ENCODE results near the gene NCOA5. TPM values are rescaled to one million over a fixed set of nuclear protein-coding genes. Genes with fewer than 3 reads are reported as not detected.

Gene NCOA5
- total RNA-seq, 1 experiment from 2014 or later = 16.5 TPM

DNA sequence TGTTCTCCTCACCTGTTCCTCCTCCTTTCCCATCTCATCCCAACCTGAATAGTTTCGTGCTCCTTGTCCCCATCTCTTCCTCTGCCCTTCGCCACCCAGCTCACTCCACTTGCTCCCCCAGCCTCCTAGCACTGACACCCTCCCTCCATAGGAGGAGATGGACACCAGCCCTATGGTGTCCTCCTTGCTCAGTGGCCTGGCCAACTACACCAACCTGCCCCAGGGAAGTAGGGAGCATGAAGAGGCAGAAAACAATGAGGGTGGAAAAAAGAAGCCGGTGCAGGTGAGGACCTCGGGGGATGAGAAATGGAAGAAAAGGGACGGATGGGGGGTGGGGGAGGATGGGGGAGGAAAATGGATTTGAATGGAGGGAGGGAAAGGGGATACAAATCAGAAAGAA, 54.5 kb downstream of the NCOA5 start:
- Mint-ChIP-seq H3K9me3 (no peaks in the 10 kb centered on the region), H3K27me3 (ENCODE audit: low read depth) (peaks cover 67% of the 10 kb centered on the region), H3K4me1 (peaks cover 9% of the 10 kb centered on the region), H3K36me3 (no peaks in the 10 kb centered on the region), H3K27ac (no peak overlapping the region), H3K4me3 (no peak overlapping the region)
- POLR2A ChIA-PET = no interaction called here
- DNase-seq (ENCODE audit: low spot score) (no peak), ATAC-seq (no peak)
- TF ChIP-seq KAT7 (CRISPR knock-in tag; IDR thresholded peaks at IDR 0.05; ENCODE audit: borderline replicate concordance) (no peak), NR1H2 (CRISPR knock-in tag; IDR thresholded peaks at IDR 0.05) (no peak), HMGA2 (CRISPR knock-in tag; IDR thresholded peaks at IDR 0.05) (no peak), ZNF423 (CRISPR knock-in tag; IDR thresholded peaks at IDR 0.05) (no peak), FOXJ3 (CRISPR knock-in tag; IDR thresholded peaks at IDR 0.05; ENCODE audit: borderline replicate concordance) (no peak), ZNF317 (CRISPR knock-in tag; IDR thresholded peaks at IDR 0.05; ENCODE audit: borderline replicate concordance, low read depth) (no peak), ZNF671 (CRISPR knock-in tag; IDR thresholded peaks at IDR 0.05) (no peak), RORB (CRISPR knock-in tag; IDR thresholded peaks at IDR 0.05) (no peak), ZNF232 (CRISPR knock-in tag; IDR thresholded peaks at IDR 0.05) (no peak), ZBTB21 (CRISPR knock-in tag; IDR thresholded peaks at IDR 0.05; ENCODE audit: borderline replicate concordance) (no peak)
- TF ChIP-seq, protein P1, sequence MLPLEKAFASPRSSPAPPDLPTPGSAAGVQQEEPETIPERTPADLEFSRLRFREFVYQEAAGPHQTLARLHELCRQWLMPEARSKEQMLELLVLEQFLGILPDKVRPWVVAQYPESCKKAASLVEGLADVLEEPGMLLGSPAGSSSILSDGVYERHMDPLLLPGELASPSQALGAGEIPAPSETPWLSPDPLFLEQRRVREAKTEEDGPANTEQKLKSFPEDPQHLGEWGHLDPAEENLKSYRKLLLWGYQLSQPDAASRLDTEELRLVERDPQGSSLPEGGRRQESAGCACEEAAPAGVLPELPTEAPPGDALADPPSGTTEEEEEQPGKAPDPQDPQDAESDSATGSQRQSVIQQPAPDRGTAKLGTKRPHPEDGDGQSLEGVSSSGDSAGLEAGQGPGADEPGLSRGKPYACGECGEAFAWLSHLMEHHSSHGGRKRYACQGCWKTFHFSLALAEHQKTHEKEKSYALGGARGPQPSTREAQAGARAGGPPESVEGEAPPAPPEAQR (CRISPR knock-in tag; IDR thresholded peaks at IDR 0.05) = no peak
- TF ChIP-seq, protein P2, sequence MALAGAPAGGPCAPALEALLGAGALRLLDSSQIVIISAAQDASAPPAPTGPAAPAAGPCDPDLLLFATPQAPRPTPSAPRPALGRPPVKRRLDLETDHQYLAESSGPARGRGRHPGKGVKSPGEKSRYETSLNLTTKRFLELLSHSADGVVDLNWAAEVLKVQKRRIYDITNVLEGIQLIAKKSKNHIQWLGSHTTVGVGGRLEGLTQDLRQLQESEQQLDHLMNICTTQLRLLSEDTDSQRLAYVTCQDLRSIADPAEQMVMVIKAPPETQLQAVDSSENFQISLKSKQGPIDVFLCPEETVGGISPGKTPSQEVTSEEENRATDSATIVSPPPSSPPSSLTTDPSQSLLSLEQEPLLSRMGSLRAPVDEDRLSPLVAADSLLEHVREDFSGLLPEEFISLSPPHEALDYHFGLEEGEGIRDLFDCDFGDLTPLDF (CRISPR knock-in tag; IDR thresholded peaks at IDR 0.05) = no peak
- TF ChIP-seq, protein P3, sequence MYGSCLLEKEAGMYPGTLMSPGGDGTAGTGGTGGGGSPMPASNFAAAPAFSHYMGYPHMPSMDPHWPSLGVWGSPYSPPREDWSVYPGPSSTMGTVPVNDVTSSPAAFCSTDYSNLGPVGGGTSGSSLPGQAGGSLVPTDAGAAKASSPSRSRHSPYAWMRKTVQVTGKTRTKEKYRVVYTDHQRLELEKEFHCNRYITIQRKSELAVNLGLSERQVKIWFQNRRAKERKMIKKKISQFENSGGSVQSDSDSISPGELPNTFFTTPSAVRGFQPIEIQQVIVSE (CRISPR knock-in tag; IDR thresholded peaks at IDR 0.05; ENCODE audit: borderline replicate concordance) = no peak
- TF ChIP-seq, protein P4, sequence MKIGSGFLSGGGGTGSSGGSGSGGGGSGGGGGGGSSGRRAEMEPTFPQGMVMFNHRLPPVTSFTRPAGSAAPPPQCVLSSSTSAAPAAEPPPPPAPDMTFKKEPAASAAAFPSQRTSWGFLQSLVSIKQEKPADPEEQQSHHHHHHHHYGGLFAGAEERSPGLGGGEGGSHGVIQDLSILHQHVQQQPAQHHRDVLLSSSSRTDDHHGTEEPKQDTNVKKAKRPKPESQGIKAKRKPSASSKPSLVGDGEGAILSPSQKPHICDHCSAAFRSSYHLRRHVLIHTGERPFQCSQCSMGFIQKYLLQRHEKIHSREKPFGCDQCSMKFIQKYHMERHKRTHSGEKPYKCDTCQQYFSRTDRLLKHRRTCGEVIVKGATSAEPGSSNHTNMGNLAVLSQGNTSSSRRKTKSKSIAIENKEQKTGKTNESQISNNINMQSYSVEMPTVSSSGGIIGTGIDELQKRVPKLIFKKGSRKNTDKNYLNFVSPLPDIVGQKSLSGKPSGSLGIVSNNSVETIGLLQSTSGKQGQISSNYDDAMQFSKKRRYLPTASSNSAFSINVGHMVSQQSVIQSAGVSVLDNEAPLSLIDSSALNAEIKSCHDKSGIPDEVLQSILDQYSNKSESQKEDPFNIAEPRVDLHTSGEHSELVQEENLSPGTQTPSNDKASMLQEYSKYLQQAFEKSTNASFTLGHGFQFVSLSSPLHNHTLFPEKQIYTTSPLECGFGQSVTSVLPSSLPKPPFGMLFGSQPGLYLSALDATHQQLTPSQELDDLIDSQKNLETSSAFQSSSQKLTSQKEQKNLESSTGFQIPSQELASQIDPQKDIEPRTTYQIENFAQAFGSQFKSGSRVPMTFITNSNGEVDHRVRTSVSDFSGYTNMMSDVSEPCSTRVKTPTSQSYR (CRISPR knock-in tag; IDR thresholded peaks at IDR 0.05) = no peak
- TF ChIP-seq, protein P5, sequence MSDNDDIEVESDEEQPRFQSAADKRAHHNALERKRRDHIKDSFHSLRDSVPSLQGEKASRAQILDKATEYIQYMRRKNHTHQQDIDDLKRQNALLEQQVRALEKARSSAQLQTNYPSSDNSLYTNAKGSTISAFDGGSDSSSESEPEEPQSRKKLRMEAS (CRISPR knock-in tag; IDR thresholded peaks at IDR 0.05) = no peak
- TF ChIP-seq, protein P6, sequence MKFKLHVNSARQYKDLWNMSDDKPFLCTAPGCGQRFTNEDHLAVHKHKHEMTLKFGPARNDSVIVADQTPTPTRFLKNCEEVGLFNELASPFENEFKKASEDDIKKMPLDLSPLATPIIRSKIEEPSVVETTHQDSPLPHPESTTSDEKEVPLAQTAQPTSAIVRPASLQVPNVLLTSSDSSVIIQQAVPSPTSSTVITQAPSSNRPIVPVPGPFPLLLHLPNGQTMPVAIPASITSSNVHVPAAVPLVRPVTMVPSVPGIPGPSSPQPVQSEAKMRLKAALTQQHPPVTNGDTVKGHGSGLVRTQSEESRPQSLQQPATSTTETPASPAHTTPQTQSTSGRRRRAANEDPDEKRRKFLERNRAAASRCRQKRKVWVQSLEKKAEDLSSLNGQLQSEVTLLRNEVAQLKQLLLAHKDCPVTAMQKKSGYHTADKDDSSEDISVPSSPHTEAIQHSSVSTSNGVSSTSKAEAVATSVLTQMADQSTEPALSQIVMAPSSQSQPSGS (CRISPR knock-in tag; IDR thresholded peaks at IDR 0.05; ENCODE audit: borderline replicate concordance, low read depth) = no peak
- TF ChIP-seq, protein P7, sequence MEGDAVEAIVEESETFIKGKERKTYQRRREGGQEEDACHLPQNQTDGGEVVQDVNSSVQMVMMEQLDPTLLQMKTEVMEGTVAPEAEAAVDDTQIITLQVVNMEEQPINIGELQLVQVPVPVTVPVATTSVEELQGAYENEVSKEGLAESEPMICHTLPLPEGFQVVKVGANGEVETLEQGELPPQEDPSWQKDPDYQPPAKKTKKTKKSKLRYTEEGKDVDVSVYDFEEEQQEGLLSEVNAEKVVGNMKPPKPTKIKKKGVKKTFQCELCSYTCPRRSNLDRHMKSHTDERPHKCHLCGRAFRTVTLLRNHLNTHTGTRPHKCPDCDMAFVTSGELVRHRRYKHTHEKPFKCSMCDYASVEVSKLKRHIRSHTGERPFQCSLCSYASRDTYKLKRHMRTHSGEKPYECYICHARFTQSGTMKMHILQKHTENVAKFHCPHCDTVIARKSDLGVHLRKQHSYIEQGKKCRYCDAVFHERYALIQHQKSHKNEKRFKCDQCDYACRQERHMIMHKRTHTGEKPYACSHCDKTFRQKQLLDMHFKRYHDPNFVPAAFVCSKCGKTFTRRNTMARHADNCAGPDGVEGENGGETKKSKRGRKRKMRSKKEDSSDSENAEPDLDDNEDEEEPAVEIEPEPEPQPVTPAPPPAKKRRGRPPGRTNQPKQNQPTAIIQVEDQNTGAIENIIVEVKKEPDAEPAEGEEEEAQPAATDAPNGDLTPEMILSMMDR (IDR thresholded peaks at IDR 0.05) = no peak
- TF ChIP-seq, protein P8, sequence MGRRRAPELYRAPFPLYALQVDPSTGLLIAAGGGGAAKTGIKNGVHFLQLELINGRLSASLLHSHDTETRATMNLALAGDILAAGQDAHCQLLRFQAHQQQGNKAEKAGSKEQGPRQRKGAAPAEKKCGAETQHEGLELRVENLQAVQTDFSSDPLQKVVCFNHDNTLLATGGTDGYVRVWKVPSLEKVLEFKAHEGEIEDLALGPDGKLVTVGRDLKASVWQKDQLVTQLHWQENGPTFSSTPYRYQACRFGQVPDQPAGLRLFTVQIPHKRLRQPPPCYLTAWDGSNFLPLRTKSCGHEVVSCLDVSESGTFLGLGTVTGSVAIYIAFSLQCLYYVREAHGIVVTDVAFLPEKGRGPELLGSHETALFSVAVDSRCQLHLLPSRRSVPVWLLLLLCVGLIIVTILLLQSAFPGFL (CRISPR knock-in tag; IDR thresholded peaks at IDR 0.05; ENCODE audit: borderline replicate concordance) = no peak
- CTCF ChIA-PET = interaction anchor here (1.5 kb wide), 1 partner anchor 13 kb away, joined by 4 read pairs; no protein-coding TSS in a partner anchor
